Heart left ventricle (tissue), 16 donors: Measurements from ENCODE around the gene KIRREL1. TPM values are rescaled to one million over a fixed set of nuclear protein-coding genes. Genes with fewer than 3 reads are reported as not detected.
A peak's percentile ranks its signal among the peaks of the same experiment; 100 is the strongest.

Experiments
- ATAC-seq, 4 donors: fragments of 200-7000 bp; cut with Tn5 transposase; one replicate each; pipeline ENCODE4 v1.9.1; 2020 to 2022; ENCODE audit warnings: moderate library complexity in 4 of 4, mild to moderate bottlenecking in 3 of 4, moderate number of reproducible peaks in 1 of 4
- DNase-seq, 5 donors: peaks; one replicate each; pipeline ENCODE4 v3.0.0-alpha.2; 2020
- H3K27ac ChIP-seq, 12 donors: fragments of 200-600 bp; sonication (generic) in 4 of 12; one replicate each; pipeline versions ENCODE4 v1.5.0 to v1.8.0; 2016 to 2022; ENCODE audit warnings: mild to moderate bottlenecking in 2 of 12
- H3K27me3 ChIP-seq, 9 donors: fragments of 200-600 bp; sonication (generic) in 2 of 9; one replicate each; pipeline versions ENCODE4 v1.5.1 to v1.8.0; 2016 to 2022; ENCODE audit warnings: mild to moderate bottlenecking in 3 of 9
- H3K36me3 ChIP-seq, 9 donors: fragments of 200-600 bp; sonication (generic) in 2 of 9; one replicate each; pipeline versions ENCODE4 v1.5.0 to v1.8.0; 2018 to 2022; ENCODE audit warnings: mild to moderate bottlenecking in 2 of 9
- H3K4me1 ChIP-seq, 12 donors: fragments of 200-600 bp; sonication (generic) in 4 of 12; one replicate each; pipeline versions ENCODE4 v1.5.0 to v1.8.0; 2016 to 2022; ENCODE audit warnings: mild to moderate bottlenecking in 3 of 12
- H3K4me3 ChIP-seq, 12 donors: fragments of 200-600 bp; sonication (generic) in 4 of 12; one replicate each; pipeline versions ENCODE4 v1.5.0 to v1.8.0; 2017 to 2022; ENCODE audit warnings: mild to moderate bottlenecking in 9 of 12, moderate library complexity in 4 of 12
- H3K9me3 ChIP-seq, 12 donors: fragments of 200-600 bp; sonication (generic) in 4 of 12; one replicate each; pipeline versions ENCODE4 v1.5.0 to v1.8.0; 2016 to 2022; ENCODE audit warnings: mild to moderate bottlenecking in 1 of 12
- POLR2A ChIP-seq, 2 donors: fragments of 450-650 bp; IDR thresholded peaks; one replicate each; pipeline ENCODE4 v1.6.1; 2017; ENCODE audit warnings: antibody characterized with exemption in 2 of 2, mild to moderate bottlenecking in 2 of 2, moderate library complexity in 2 of 2
- WGBS, 4 donors: extraction: QIAGEN DNeasy Blood & Tissue Kit in 2 of 4; methylation state at CpG; one replicate each; pipeline versions ENCODE4 v1.1.5 to v1.1.7; 2013 to 2018; 5-methylcytosine and 5-hydroxymethylcytosine counted together
- intact Hi-C, 10 donors: fragments of 100-400 bp; cut with DNase I; formaldehyde crosslinking; loops; one replicate each; pipeline versions ENCODE4 v1.11.1 to v1.14.2; 2022
- polyA plus RNA-seq, 2 donors: library from polyadenylated mRNA; stranded (reverse); fragments of 200-250 nt; gene quantifications; one replicate each; pipeline ENCODE4 v1.2.3, GENCODE V29; 2013
- total RNA-seq, 9 donors: library from RNA; depleted of rRNA in 2 of 9; stranded (reverse); fragments of >200 nt in 2 of 9; fragmentation: NEBNext Ultra II Directional in 3 of 9; extraction: Animal tissue kit (Norgen Biotek cat#: 25700) in 3 of 9; gene quantifications; one replicate each; pipeline versions ENCODE4 v1.1.0 to v1.2.4, GENCODE V29; 2016 to 2023
- TF ChIP-seq, protein P1 (sequence below), 12 donors: fragments of 200-600 bp; sonication (generic) in 4 of 12; IDR thresholded peaks; one replicate each; pipeline versions ENCODE4 v1.5.0 to v1.8.0; 2018 to 2022; ENCODE audit warnings: antibody characterized with exemption in 12 of 12, mild to moderate bottlenecking in 5 of 12
- donor health status: ischemic (EF 13 %, LVEDD 7.1; RV severe dilation, severe dysfunction).
- donor health status: healthy with polysubstance abuse.
- donor health status: DM: no; HTN: yes; CAD: no.
- donor health status: DM: no; HTN: no; CAD: no.
- donor health status: ischemic (EF 25% LVEDD 6.9; RV normal size, moderate dysfunction).
- donor health status: ischemic (EF 25% LVEDD 5.7; RV mildly dilated, moderate dysfunction).
- donor health status: healthy.
- donor health status: DM: yes; HTN: yes; CAD: no.
- donor health status: ischemic (EF 35%, LVEDD 5.7; RV mildly dilated, moderate dysfunction).
- donor health status: nonischemic (EF 11% LVEDD 7.7; RV severe dilation, severe dysfunction).
- donor health status: DM: yes; HTN: yes; CAD: no.
- donor health status: PGD.
- donor health status: ischemic (EF 29% LVEDD 5.4; RV normal size, mild dysfunction).
- donor health status: nonischemic (EF 23%, LVEDD 6.1; RV moderate dilation, normal function).

KIRREL1 gene
- total and polyA plus RNA-seq, 11 donors, result 3.2 to 22.7 (median 8.2) TPM

DNA sequence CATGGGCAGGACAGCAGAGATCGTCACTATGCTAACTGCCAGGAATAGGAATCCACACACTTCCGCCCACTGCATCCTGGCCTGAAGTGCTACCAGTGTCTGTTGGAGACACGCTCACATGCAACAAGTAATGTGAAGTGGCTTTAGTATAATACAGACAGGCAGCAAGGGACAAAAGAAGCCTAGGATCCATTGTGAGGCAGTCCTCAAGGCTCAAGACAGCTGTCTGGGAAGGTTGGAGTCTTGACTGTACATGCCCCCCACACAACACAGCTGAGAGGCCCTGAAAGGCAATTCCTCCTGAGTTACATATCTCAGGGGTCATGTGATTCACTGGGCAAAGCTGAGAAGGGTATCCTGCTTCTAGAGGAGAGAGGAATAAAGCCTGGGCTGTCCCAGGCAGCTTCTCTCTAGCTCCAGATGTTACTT is 147.3 kb downstream of the KIRREL1 start:
- Histone ChIP-seq H3K36me3 (no peaks in the 10 kb centered on the region), H3K4me3 (no peak overlapping the region), H3K9me3 (peaks cover 0 to 10% (median 0%) of the 10 kb centered on the region in 12 donors), H3K27ac (no peak overlapping the region), H3K4me1 (peaks cover 0 to 17% (median 10%) of the 10 kb centered on the region in 12 donors), H3K27me3 (no peaks in the 10 kb centered on the region)
- intact Hi-C loops, result loop anchor here in 1 of 10 donors (10.0 kb wide), 1 partner anchor 864 kb away; the partner anchor contains the start of gene IFI16
- no peak for DNase-seq
- WGBS, 4 donors, result 66 to 79% (median 73%) methylated on average over 3 of the region's 3 CpGs
- no peak for TF ChIP-seq POLR2A (IDR thresholded peaks at IDR 0.05)
- TF ChIP-seq, protein P1, sequence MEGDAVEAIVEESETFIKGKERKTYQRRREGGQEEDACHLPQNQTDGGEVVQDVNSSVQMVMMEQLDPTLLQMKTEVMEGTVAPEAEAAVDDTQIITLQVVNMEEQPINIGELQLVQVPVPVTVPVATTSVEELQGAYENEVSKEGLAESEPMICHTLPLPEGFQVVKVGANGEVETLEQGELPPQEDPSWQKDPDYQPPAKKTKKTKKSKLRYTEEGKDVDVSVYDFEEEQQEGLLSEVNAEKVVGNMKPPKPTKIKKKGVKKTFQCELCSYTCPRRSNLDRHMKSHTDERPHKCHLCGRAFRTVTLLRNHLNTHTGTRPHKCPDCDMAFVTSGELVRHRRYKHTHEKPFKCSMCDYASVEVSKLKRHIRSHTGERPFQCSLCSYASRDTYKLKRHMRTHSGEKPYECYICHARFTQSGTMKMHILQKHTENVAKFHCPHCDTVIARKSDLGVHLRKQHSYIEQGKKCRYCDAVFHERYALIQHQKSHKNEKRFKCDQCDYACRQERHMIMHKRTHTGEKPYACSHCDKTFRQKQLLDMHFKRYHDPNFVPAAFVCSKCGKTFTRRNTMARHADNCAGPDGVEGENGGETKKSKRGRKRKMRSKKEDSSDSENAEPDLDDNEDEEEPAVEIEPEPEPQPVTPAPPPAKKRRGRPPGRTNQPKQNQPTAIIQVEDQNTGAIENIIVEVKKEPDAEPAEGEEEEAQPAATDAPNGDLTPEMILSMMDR (IDR thresholded peaks at IDR 0.05), result no peak
- ATAC-seq, result no peak

- intact Hi-C loops, result loop anchor here in 4 of 10 donors (2.0 to 10.0 kb wide), 4 partner anchors 34 to 867 kb away; partner anchors contain the start of genes CD1D (in 1 of the 4) and IFI16 (in 1 of the 4)
- DNase-seq (peak; percentile 69 to 80 (median 75)), ATAC-seq (peak; percentile 34 to 62 (median 44))
- H3K9me3 ChIP-seq, result no peaks in the 10 kb centered on the region
- no peak for TF ChIP-seq POLR2A (IDR thresholded peaks at IDR 0.05)
- TF ChIP-seq, protein P1 (IDR thresholded peaks at IDR 0.05), result no peak
- peaks cover 0 to 54% (median 25%) of the 10 kb centered on the region in 12 donors for H3K4me1 ChIP-seq
- H3K36me3 ChIP-seq, result no peaks in the 10 kb centered on the region
- no peaks in the 10 kb centered on the region for H3K27me3 ChIP-seq
- H3K27ac ChIP-seq, result peak overlapping the region in 11 of 12 donors; percentile 44 to 94 (median 68)
- no peak overlapping the region for H3K4me3 ChIP-seq
These were observed 151.8 kb downstream of the KIRREL1 start for GRCh38 chr1:158145173-158145719.

GRCh38 chr1:158146165-158146564 is 152.7 kb downstream of the KIRREL1 start:
- H3K36me3 ChIP-seq, result no peaks in the 10 kb centered on the region
- no peak for ATAC-seq
- intact Hi-C loops, result loop anchor here in 3 of 10 donors (2.0 to 10.0 kb wide), 4 partner anchors 35 to 866 kb away; partner anchors contain the start of genes CD1D (in 2 of the 3) and IFI16 (in 1 of the 3)
- H3K4me3 ChIP-seq, result no peak overlapping the region
- no peak for DNase-seq
- H3K27me3 ChIP-seq, result no peaks in the 10 kb centered on the region
- TF ChIP-seq POLR2A (IDR thresholded peaks at IDR 0.05), result no peak
- no peaks in the 10 kb centered on the region for H3K9me3 ChIP-seq
- peaks cover 0 to 55% (median 26%) of the 10 kb centered on the region in 12 donors for H3K4me1 ChIP-seq
- peak overlapping the region; percentile 16 to 94 (median 76) for H3K27ac ChIP-seq
- WGBS, 4 donors, result 65 to 80% (median 73%) methylated on average over 6 of the region's 6 CpGs

DNA sequence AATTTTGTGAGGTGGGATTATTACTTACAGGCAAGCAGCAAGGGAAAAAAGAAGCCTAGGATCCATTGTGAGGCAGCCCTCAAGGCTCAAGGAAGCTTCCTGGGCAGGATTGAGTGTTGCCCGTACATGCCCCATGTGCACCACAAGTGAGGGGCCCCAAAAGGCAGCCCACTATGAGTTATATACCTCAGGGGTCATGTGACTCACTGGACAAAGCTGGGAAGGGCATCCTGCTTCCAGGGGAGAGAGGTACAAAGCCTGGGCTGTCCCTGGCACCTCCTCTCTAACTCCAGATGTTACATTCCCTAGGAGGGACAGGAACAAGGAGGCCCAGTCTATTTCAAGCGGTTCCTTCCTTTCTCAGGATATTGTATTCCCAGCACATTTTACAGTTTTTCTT is 153.3 kb downstream of the KIRREL1 start:
- H3K27ac ChIP-seq, result peak overlapping the region; percentile 54 to 94 (median 78)
- H3K4me3 ChIP-seq, result no peak overlapping the region
- DNase-seq (peak in 1 of 5 donors; percentile 43), ATAC-seq (peak in 2 of 4 donors; percentile 22 to 59)
- no peaks in the 10 kb centered on the region for H3K9me3 ChIP-seq
- peaks cover 0 to 58% (median 26%) of the 10 kb centered on the region in 12 donors for H3K4me1 ChIP-seq
- intact Hi-C loops, result loop anchor here in 3 of 10 donors (2.0 to 10.0 kb wide), 4 partner anchors 34 to 866 kb away; partner anchors contain the start of genes CD1D (in 2 of the 3) and IFI16 (in 1 of the 3)
- no peaks in the 10 kb centered on the region for H3K36me3 ChIP-seq
- TF ChIP-seq POLR2A (IDR thresholded peaks at IDR 0.05), result no peak
- WGBS, 4 donors, result 40 to 83% (median 61%) methylated on average over 2 of the region's 2 CpGs
- H3K27me3 ChIP-seq, result no peaks in the 10 kb centered on the region

DNA sequence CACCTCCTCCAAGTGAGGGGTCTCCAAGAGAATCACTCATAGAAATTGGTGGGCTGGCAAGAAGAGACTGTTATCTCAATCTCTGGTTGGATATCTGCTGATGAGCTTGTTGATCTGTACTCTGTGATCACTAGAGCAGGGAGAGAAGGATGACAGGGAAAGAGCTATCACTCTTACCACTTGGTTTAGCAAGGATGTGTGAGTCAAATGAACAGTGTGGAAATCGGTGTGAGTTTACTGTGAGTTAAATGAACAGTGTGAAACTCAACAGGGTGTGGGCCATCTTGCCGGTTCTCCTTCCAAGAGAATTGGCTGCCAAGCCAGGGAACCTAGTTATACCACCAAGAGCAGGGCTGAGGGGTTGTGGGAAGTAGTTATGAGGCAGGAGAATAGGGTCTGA is 154.0 kb downstream of the KIRREL1 start:
- H3K4me3 ChIP-seq, result peak overlapping the region in 5 of 12 donors; percentile 2 to 24 (median 13)
- WGBS, 4 donors, result 52 to 68% (median 61%) methylated on average over 2 of the region's 2 CpGs
- H3K4me1 ChIP-seq, result peaks cover 0 to 59% (median 26%) of the 10 kb centered on the region in 12 donors
- H3K27me3 ChIP-seq, result no peaks in the 10 kb centered on the region
- no peak for TF ChIP-seq POLR2A (IDR thresholded peaks at IDR 0.05)
- TF ChIP-seq, protein P1 (IDR thresholded peaks at IDR 0.05), result no peak
- no peak for DNase-seq
- no peaks in the 10 kb centered on the region for H3K9me3 ChIP-seq
- H3K36me3 ChIP-seq, result no peaks in the 10 kb centered on the region
- peak overlapping the region; percentile 54 to 94 (median 78) for H3K27ac ChIP-seq
- intact Hi-C loops, result loop anchor here in 3 of 10 donors (2.0 to 10.0 kb wide), 4 partner anchors 33 to 865 kb away; partner anchors contain the start of genes CD1D (in 2 of the 3) and IFI16 (in 1 of the 3)
- no peak for ATAC-seq
